T-helper 2 cell treated with Interferon-gamma antibody and Interleukin-4, amounts not matched to agents 5 μg/mL and 100 μg/mL, for 36 hours (primary cell): Measurements from ENCODE around the gene SELENOO.

ENCODE experiments used
- DNase-seq: peaks from one replicate; pipeline ENCODE4 v3.0.0; 2021; ENCODE audit warnings: low spot score
- H3K27ac Mint-ChIP-seq: one replicate; pipeline ENCODE4 v1.8.0; 2021; ENCODE audit warnings: mild to moderate bottlenecking, mixed read lengths
- H3K27me3 Mint-ChIP-seq: one replicate; pipeline ENCODE4 v1.8.0; 2021; ENCODE audit warnings: low read depth, mixed read lengths
- H3K36me3 Mint-ChIP-seq: one replicate; pipeline ENCODE4 v1.8.0; 2021; ENCODE audit warnings: low read depth, mixed read lengths
- H3K4me1 Mint-ChIP-seq: one replicate; pipeline ENCODE4 v1.8.0; 2021; ENCODE audit warnings: low read depth, mixed read lengths
- H3K4me3 Mint-ChIP-seq: one replicate; pipeline ENCODE4 v1.8.0; 2022; ENCODE audit warnings: mild to moderate bottlenecking, moderate library complexity, mixed read lengths
- H3K9me3 Mint-ChIP-seq: one replicate; pipeline ENCODE4 v1.8.0; 2021; ENCODE audit warnings: mixed read lengths

SELENOO gene

DNA sequence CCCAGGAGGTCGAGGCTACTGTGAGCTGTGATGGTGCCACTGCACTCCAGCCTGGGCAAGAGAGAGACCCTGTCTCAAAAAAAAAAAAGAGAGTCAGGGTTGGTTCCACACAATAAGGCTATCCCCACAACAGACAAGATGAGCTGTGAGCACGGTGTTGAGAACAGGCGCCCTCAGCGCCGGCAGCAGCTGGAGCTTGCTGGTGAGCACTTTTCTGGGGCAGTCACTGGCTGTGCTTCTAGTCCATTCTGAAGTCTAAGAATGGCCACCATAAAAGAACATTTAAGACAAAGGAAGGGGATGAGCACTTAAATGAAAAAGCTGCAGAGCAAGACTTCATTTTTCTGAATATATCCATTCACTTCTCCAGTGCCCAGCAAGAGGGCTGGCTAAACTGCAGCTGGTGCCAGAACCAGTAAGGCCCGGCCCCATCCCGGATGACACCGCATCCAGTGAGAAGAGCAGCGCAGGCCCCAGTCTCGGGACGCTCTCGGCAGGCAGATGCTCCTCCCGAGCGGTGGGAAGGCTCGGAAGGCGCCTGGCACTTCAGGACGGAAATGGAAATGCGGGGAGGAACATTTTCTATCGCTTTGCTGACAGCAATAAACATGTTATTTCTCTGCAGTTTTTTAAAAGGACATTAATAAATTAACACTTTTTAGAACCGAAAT, 31.8 kb downstream of the SELENOO start:
- no peak overlapping the region for H3K27ac Mint-ChIP-seq
- H3K4me1 Mint-ChIP-seq, result no peaks in the 10 kb centered on the region
- H3K9me3 Mint-ChIP-seq, result peaks cover 8% of the 10 kb centered on the region
- H3K27me3 Mint-ChIP-seq, result no peaks in the 10 kb centered on the region
- no peak overlapping the region for H3K4me3 Mint-ChIP-seq
- DNase-seq, result no peak
- peaks cover 35% of the 10 kb centered on the region for H3K36me3 Mint-ChIP-seq

GRCh38 chr22:50233223-50233622, 32.4 kb downstream of the SELENOO start:
- peaks cover 8% of the 10 kb centered on the region for H3K9me3 Mint-ChIP-seq
- H3K4me1 Mint-ChIP-seq, result no peaks in the 10 kb centered on the region
- no peak for DNase-seq
- H3K27ac Mint-ChIP-seq, result no peak overlapping the region
- H3K36me3 Mint-ChIP-seq, result peaks cover 40% of the 10 kb centered on the region
- no peak overlapping the region for H3K4me3 Mint-ChIP-seq
- no peaks in the 10 kb centered on the region for H3K27me3 Mint-ChIP-seq

DNA sequence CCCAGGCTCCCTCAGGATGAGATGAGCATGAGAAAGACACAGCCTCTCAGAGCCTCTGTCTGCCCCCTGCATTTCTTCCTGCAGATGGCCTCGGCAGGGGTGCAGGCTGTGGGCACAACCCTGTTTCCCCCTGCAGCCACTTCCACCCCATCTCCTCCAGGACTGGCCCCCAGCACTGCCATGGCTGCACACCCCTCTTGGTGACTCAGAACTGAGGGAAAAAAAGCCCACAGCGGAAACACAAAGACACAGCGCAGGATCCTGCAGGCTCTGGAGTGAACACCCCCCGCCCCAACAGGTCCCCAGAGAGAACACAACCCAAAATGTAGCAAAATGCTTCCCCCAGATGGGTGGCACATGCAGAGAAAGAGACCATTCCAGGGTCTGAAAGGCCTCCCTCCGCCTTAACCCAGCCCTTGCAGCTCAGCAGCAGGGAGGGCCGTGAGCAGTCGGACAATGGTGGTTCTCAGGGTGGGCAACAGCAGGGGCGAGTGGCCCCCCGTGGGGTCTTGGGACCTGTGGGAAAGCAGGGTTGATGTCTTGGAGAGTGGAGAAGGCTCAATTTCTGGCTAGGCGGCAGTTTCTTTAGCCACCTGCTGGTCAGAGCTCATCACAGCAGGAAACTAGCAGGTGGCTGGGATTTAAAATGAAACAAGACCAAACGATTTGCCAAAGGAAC, 36.1 kb downstream of the SELENOO start:
- H3K27ac Mint-ChIP-seq, result no peak overlapping the region
- H3K4me3 Mint-ChIP-seq, result no peak overlapping the region
- DNase-seq, result no peak
- H3K4me1 Mint-ChIP-seq, result peaks cover 8% of the 10 kb centered on the region
- peaks cover 38% of the 10 kb centered on the region for H3K36me3 Mint-ChIP-seq
- peaks cover 8% of the 10 kb centered on the region for H3K9me3 Mint-ChIP-seq
- H3K27me3 Mint-ChIP-seq, result no peaks in the 10 kb centered on the region

- Mint-ChIP-seq H3K9me3 (peaks cover 8% of the 10 kb centered on the region), H3K27ac (no peak overlapping the region), H3K4me3 (no peak overlapping the region), H3K4me1 (peaks cover 13% of the 10 kb centered on the region), H3K27me3 (no peaks in the 10 kb centered on the region), H3K36me3 (peaks cover 35% of the 10 kb centered on the region)
- DNase-seq, result no peak
Measured at GRCh38 chr22:50238755-50239154, 37.9 kb downstream of the SELENOO start.

DNA sequence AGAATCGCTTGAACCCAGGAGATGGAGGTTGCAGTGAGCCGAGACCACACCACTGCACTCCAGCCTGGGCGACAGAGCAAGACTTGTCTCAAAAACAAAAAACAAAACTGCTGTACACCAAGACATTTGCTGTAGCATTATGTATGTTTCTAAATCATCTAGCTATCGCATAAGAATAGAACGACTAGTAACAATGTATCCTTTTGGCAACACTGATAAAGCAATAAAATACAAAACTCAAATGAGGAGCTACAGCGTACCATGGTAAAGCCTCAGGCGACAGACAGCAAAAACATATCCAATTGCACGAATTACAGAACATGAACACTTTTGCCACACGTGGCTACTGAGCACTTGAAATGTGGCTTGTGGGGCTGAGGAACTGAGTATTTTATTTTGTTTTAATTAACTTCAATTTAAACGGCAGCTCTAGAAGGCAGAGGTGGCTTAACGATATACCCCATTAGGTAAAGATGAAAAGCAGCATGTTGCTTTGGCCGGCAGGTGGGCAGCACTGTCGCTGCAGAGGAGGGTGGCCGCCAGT, 41.7 kb downstream of the SELENOO start:
- H3K36me3 Mint-ChIP-seq, result peaks cover 25% of the 10 kb centered on the region
- H3K27ac Mint-ChIP-seq, result peak overlapping the region; percentile 67
- no peaks in the 10 kb centered on the region for H3K27me3 Mint-ChIP-seq
- no peak for DNase-seq
- H3K4me1 Mint-ChIP-seq, result peaks cover 15% of the 10 kb centered on the region
- no peaks in the 10 kb centered on the region for H3K9me3 Mint-ChIP-seq
- H3K4me3 Mint-ChIP-seq, result peak overlapping the region; percentile 100

DNA sequence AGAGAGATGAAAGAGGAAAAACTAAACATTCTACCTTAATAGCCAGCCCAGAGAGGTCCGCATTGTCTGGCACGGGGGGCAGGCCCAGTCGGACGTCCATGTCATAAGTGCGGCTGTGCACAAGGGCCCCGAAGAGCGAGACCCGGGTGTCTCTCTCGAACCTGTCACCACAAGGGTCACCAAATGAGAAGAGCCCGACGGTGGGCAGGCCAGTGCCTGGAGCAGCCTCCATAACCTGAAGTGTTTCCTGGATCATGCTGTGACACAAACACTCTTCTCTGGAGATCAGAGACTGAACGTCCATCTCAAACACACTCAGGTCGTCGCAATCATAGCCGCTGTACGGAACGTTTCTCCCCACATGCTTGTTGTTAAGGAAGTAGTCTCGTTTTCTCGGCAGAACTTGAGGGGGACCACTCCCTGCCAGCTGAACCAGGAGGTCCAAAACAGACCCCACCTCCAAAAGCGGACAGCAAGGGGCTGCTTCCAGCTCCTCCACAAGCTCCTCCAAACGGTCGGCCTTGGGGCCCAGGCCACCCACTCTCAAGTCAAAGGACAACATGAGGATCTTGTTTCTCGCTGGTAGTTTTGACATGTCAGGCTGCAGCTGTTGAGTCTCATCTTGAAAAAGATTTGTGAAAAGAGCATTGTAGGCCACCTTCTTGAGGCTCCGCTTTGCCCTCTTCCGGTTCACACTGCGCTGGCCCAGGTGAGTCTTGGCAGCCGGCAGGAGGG, 43.0 kb downstream of the SELENOO start:
- Mint-ChIP-seq H3K36me3 (peaks cover 23% of the 10 kb centered on the region), H3K4me3 (peak overlapping the region; percentile 100), H3K4me1 (peaks cover 15% of the 10 kb centered on the region), H3K27ac (peak overlapping the region; percentile 100), H3K9me3 (no peaks in the 10 kb centered on the region), H3K27me3 (no peaks in the 10 kb centered on the region)
- no peak for DNase-seq

DNA sequence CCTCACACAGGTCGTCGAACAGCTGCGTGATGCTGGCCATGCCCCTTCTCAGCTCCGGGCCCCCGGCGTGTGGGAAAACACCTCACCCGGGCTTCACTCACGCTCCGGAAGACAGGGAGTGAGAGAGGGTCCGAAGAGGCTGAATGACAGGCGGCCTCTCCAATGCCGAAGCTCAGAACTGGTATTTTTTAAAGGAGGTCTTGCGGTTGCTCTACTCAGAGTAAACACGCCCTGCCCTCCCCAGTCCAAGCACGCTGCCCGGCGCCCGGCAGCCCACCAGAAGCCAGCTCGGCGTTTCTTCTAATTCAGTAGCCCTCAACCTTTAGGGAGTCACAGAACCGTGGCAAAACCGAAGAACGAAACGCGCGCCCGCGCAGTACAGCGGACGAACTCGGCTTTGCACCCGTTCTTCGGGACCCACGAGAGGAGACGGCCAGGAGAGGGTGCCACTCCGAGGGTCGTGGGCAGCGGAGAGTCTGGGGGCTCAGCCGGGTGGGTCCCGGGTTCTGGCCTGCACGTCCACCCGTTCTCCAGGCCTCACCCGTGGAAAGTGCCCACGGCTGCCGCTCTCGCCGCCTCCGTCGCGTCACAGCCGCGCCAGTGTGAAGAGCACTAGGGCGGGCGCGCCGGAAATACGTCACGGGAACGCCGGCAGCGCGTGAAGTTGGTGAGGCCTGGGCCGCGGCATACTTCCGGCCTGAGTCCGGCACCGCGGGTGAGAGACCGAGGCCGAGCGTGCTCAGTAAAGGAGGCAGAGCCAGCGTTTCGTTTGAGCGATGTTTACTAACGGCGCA, 43.8 kb downstream of the SELENOO start, which contains the start of gene TUBGCP6:
Gene TUBGCP6 (minus strand): TSS at position 604 of the 794 bp plus-strand sequence. CDS start 564 bp downstream, at position 40.
- Mint-ChIP-seq H3K9me3 (no peaks in the 10 kb centered on the region), H3K27me3 (no peaks in the 10 kb centered on the region), H3K4me3 (peak within 1 kb of the TSS; percentile 100), H3K36me3 (peaks cover 20% of the 10 kb centered on the region), H3K27ac (peak within 1 kb of the TSS; percentile 100), H3K4me1 (peaks cover 15% of the 10 kb centered on the region)
- peak; percentile 96 for DNase-seq

DNA sequence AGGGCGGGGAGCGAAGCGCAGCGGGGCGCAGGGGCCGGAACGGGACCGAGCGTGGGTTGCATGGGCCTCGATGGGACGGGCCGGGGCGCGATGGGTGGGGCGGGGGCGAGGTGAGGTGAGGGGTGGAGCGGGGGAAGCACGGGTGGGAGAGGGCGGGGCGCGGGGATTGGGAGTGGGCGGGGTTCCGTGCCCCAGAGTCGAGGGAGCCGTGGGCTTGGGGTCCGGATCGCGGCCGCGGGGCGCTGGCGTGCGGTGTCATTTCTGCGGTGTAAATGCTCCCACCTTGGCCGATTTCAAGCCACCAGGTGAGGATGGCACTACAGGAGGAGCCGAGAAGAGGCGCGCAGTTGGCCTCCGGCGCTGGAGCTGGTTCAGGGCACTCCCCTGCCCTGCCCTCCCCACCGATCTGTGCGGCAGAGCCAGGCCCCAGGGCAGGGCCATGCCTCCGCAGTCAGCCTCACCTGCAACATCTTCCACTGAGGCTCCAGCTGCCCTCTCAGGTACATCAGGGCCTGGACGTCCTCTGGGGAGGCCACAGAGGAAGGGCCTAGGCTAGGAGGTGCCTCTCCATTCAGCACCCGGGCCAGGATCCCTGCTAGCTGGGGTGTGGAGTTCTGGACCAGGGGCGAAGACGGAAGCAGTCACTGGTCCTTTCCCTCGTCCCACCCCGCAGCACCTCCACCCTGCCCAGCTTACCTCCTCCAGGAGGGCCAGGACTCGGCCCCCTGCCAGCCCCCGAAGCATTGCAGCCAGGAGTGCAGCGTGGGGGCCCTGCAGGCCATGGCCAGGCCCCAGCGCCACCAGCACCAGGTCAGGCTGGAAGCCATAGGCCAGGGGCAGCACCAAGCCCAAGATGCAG, 44.6 kb downstream of the SELENOO start:
- Mint-ChIP-seq H3K27ac (peak overlapping the region; percentile 100), H3K27me3 (no peaks in the 10 kb centered on the region), H3K4me1 (peaks cover 15% of the 10 kb centered on the region), H3K4me3 (peak overlapping the region; percentile 100), H3K36me3 (peaks cover 16% of the 10 kb centered on the region), H3K9me3 (no peaks in the 10 kb centered on the region)
- DNase-seq, result no peak

DNA sequence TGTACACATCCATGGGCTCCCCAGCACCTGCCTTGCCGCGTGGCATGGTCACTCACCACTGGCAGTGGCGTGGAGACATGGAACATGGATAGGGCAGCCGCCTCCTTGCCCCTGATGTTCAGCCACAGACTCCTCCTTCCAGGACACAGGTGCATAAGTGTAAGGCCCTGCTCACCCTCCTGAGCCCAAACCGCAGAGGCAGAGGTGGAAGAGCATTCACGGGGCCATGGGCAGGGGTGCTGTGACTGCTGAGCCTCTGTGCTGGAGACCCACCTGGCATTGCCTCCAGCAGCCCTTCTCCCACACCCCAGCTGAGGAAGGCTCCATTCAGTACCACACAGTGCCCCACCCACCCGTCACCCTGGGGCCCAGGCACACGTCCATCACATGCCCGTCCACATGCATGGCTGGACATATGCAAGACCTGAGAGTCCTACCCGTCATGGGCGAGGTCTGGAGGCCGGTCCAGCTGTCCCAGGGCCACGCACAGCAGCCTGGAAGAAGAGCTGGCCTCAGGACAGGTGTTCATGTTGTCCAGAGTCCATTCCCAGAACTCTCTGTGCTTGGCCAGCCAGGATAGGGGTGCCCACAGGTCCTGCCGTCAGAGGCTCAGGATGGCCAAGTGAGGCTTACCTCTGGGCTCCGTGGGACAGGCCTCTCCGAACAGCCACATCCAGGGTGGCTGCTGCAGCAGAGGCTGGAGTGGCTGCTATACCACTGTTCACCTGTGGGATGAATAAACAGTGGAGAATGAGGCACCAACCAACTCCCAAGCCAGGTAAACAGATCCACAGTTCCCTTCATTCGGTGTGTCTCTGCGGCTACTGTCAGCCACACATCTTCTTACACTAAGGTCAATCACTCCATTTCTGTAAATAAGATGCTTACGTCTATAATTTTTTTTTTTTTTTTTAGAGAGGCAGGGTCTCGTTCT, 45.7 kb downstream of the SELENOO start:
- Mint-ChIP-seq H3K4me1 (peaks cover 10% of the 10 kb centered on the region), H3K27ac (peak overlapping the region; percentile 31), H3K9me3 (no peaks in the 10 kb centered on the region), H3K36me3 (peaks cover 15% of the 10 kb centered on the region), H3K4me3 (peak overlapping the region; percentile 68), H3K27me3 (no peaks in the 10 kb centered on the region)
- no peak for DNase-seq

DNA sequence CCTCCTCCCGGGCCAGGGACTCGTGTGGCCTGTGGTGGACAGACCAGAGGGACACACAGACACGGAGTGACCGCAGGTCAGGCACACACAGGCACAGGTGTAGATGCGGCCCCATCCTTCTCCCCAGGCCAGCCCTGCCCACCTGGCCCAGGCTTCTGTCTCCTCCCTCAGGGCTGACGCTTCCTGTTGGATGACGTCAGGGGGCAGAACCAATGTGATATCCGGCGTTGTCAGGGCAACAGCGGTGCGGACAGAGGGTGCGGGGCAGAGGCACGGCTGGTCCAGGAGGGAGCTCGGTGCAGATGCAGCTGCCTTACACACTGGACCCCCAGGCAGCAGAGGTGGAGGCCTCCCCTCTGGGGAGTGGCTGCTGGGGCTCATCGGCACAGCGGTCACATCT, 46.9 kb downstream of the SELENOO start:
- Mint-ChIP-seq H3K36me3 (peaks cover 12% of the 10 kb centered on the region), H3K27ac (peak overlapping the region; percentile 89), H3K27me3 (no peaks in the 10 kb centered on the region), H3K9me3 (no peaks in the 10 kb centered on the region), H3K4me1 (peaks cover 4% of the 10 kb centered on the region), H3K4me3 (peak overlapping the region; percentile 43)
- peak; percentile 37 for DNase-seq

- H3K4me1 Mint-ChIP-seq, result peaks cover 4% of the 10 kb centered on the region
- DNase-seq, result no peak
- no peak overlapping the region for H3K4me3 Mint-ChIP-seq
- H3K27me3 Mint-ChIP-seq, result no peaks in the 10 kb centered on the region
- peaks cover 12% of the 10 kb centered on the region for H3K36me3 Mint-ChIP-seq
- no peaks in the 10 kb centered on the region for H3K9me3 Mint-ChIP-seq
- peak overlapping the region; percentile 89 for H3K27ac Mint-ChIP-seq
Measured at GRCh38 chr22:50248196-50249081, 47.6 kb downstream of the SELENOO start.
